OCI-LY1 (cell line): ENCODE results near the gene H2BW2.

Experiments used
- EZH2 ChIP-seq: fragments of 200-600 bp; sonication (generic), shearing (Covaris generic); IDR thresholded peaks from 2 replicates; pipeline ENCODE4 v1.8.0; 2017; ENCODE audit warnings: borderline replicate concordance, mixed run types, mild to moderate bottlenecking, antibody characterized with exemption, low read length, moderate library complexity, mixed read lengths
- TF ChIP-seq, protein P1 (sequence below): fragments of 200-600 bp; sonication (generic), shearing (Covaris generic); IDR thresholded peaks from 2 replicates; pipeline ENCODE4 v1.5.1; 2017; ENCODE audit warnings: mild to moderate bottlenecking, antibody characterized with exemption, low read length, moderate library complexity, mixed read lengths

DNA sequence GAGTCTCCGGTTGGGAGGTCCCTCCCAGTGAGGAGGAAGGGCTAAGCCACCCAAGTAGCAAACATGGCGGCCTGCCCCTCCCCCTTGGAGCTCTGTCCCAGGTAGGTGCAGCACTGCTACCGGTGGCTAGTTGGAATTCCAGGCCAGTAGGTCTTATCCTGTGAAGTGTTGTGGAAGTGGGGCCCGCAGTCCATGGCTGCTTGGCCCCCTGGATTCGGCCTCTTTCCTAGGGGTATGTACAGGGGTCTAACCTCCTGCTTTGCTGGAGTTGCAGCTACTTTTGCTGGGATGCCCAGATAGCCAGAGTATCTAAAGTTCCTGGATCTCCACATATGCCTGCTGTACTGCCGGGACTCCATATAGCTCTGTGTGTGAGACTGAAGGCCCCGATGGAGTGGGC lies 46.2 kb downstream of the H2BW2 start:
- TF ChIP-seq, protein P1, sequence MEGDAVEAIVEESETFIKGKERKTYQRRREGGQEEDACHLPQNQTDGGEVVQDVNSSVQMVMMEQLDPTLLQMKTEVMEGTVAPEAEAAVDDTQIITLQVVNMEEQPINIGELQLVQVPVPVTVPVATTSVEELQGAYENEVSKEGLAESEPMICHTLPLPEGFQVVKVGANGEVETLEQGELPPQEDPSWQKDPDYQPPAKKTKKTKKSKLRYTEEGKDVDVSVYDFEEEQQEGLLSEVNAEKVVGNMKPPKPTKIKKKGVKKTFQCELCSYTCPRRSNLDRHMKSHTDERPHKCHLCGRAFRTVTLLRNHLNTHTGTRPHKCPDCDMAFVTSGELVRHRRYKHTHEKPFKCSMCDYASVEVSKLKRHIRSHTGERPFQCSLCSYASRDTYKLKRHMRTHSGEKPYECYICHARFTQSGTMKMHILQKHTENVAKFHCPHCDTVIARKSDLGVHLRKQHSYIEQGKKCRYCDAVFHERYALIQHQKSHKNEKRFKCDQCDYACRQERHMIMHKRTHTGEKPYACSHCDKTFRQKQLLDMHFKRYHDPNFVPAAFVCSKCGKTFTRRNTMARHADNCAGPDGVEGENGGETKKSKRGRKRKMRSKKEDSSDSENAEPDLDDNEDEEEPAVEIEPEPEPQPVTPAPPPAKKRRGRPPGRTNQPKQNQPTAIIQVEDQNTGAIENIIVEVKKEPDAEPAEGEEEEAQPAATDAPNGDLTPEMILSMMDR = no peak
- no peak for TF ChIP-seq EZH2
